Measurements from ENCODE around the gene OR2C1. TPM values are rescaled to one million over a fixed set of nuclear protein-coding genes. Genes with fewer than 3 reads are reported as not detected.

OR2C1 gene
- total RNA-seq, 6 experiments from 2014 or later, result 0.49 TPM; not detected in 5

DNA sequence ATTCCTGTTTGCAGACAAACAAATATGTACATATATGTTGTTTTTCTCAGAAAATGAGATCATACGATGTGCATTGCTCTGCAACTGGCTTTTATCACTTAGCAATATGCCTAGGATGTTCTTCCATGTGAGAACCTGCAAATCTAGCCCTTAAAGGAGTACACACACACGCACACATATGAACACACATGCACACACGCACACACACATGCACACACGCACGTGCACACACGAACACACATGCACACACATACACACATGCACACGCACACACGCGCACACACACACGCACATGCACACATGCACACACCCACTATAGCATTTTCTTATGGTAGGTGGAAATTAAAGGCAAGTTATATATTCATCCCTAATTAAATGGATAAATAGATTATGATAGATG lies 8.1 kb upstream of the OR2C1 start:
- Histone ChIP-seq H3K27ac (no peak overlapping the region), H3K27me3 (no peaks in the 10 kb centered on the region), H3K9me3 (no peaks in the 10 kb centered on the region), H3K36me3 (no peaks in the 10 kb centered on the region), H3K4me1 (no peaks in the 10 kb centered on the region), H3K4me3 (no peak overlapping the region)
- WGBS (ENCODE audit: insufficient coverage, low coverage, low lambda C conversion rate, missing lambda C conversion rate), result 56% methylated on average over 6 of the region's 10 CpGs
- DNase-seq (no peak), ATAC-seq (no peak)
- TF ChIP-seq, protein P1, sequence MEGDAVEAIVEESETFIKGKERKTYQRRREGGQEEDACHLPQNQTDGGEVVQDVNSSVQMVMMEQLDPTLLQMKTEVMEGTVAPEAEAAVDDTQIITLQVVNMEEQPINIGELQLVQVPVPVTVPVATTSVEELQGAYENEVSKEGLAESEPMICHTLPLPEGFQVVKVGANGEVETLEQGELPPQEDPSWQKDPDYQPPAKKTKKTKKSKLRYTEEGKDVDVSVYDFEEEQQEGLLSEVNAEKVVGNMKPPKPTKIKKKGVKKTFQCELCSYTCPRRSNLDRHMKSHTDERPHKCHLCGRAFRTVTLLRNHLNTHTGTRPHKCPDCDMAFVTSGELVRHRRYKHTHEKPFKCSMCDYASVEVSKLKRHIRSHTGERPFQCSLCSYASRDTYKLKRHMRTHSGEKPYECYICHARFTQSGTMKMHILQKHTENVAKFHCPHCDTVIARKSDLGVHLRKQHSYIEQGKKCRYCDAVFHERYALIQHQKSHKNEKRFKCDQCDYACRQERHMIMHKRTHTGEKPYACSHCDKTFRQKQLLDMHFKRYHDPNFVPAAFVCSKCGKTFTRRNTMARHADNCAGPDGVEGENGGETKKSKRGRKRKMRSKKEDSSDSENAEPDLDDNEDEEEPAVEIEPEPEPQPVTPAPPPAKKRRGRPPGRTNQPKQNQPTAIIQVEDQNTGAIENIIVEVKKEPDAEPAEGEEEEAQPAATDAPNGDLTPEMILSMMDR (IDR thresholded peaks at IDR 0.05), result no peak
- no peak for TF ChIP-seq POLR2A (IDR thresholded peaks at IDR 0.05)
- intact Hi-C loops (cut with DNase I), result no loop called here

DNA sequence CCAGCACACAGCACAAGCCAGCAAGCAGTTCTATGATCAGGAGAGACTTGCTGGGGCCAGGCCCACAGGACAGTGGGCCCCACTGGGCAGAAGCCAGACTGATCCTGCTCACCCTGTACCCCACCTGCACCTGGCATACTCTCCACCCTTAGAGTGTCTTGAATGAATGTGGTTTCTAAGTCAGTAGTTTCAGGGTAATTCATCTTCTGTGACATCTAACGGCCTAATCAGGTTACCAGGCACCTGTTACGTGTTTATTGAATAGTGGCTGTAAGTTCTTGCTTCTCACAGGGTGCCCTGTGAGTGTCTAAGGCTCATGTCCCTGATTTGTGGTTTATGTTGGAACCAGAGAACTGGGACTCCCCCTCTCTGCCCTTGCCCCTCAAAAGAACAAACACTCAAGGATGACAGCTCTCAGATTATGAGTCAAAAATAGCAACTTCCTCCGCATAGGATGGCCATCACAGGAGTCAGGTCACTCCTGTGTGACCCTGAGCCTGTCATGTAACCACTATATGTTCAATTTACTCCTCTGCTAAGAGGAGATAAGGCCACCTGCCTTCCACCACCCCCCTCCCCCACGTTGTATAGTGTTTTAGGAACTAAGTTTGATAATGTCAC lies 7.0 kb upstream of the OR2C1 start:
- TF ChIP-seq, protein P1 (IDR thresholded peaks at IDR 0.05), result no peak
- TF ChIP-seq POLR2A (IDR thresholded peaks at IDR 0.05), result no peak
- no peaks in the 10 kb centered on the region for H3K27me3 ChIP-seq
- ATAC-seq (no peak), DNase-seq (no peak)
- H3K4me3 ChIP-seq, result no peak overlapping the region
- 53% methylated on average over 4 of the region's 4 CpGs for WGBS (ENCODE audit: insufficient coverage, low coverage, low lambda C conversion rate, missing lambda C conversion rate)
- intact Hi-C loops (cut with DNase I), result no loop called here
- no peak overlapping the region for H3K27ac ChIP-seq
- H3K9me3 ChIP-seq, result no peaks in the 10 kb centered on the region
- no peaks in the 10 kb centered on the region for H3K4me1 ChIP-seq
- no peaks in the 10 kb centered on the region for H3K36me3 ChIP-seq

DNA sequence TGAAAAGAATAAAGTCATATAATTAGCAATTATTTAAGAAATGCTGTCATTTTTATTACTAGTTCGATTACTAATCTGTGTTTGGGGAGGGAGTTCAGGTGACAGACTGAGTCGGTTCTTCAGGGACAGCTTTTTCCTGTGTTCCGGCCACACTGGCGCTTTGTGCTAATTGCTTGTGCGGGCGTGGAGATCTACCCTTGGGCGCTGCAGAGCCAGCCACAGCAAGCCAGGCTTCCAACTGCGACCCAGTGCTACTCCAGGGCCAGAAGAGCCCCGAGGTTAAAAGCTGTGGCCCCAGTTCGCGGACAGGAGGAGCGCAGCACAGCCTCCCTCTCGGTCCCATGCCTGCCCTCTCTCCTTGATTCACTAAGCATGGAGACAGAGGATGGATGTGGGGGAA lies 6.5 kb upstream of the OR2C1 start:
- TF ChIP-seq, protein P1 (IDR thresholded peaks at IDR 0.05), result no peak
- no peak for TF ChIP-seq POLR2A (IDR thresholded peaks at IDR 0.05)
- DNase-seq, result no peak
- no peak overlapping the region for H3K4me3 ChIP-seq
- H3K36me3 ChIP-seq, result no peaks in the 10 kb centered on the region
- H3K27ac ChIP-seq, result no peak overlapping the region
- no peaks in the 10 kb centered on the region for H3K9me3 ChIP-seq
- no peak for ATAC-seq
- intact Hi-C loops (cut with DNase I), result no loop called here
- H3K4me1 ChIP-seq, result no peaks in the 10 kb centered on the region
- 57% methylated on average over 9 of the region's 13 CpGs for WGBS (ENCODE audit: insufficient coverage, low coverage, low lambda C conversion rate, missing lambda C conversion rate)
- no peaks in the 10 kb centered on the region for H3K27me3 ChIP-seq

DNA sequence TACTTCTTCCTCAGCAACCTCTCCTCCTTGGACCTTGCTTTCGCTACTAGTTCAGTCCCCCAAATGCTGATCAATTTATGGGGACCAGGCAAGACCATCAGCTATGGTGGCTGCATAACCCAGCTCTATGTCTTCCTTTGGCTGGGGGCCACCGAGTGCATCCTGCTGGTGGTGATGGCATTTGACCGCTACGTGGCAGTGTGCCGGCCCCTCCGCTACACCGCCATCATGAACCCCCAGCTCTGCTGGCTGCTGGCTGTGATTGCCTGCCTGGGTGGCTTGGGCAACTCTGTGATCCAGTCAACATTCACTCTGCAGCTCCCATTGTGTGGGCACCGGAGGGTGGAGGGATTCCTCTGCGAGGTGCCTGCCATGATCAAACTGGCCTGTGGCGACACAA lies 429 bp downstream of the OR2C1 start:
- H3K27me3 ChIP-seq, result no peaks in the 10 kb centered on the region
- H3K4me3 ChIP-seq, result no peak overlapping the region
- H3K27ac ChIP-seq, result no peak overlapping the region
- no peaks in the 10 kb centered on the region for H3K4me1 ChIP-seq
- no peaks in the 10 kb centered on the region for H3K9me3 ChIP-seq
- WGBS (ENCODE audit: insufficient coverage, low coverage, low lambda C conversion rate, missing lambda C conversion rate), result 89% methylated on average over 1 of the region's 10 CpGs
- ATAC-seq (no peak), DNase-seq (no peak)
- intact Hi-C loops (cut with DNase I), result no loop called here
- H3K36me3 ChIP-seq, result no peaks in the 10 kb centered on the region
- TF ChIP-seq, protein P1 (IDR thresholded peaks at IDR 0.05), result no peak
- TF ChIP-seq POLR2A (IDR thresholded peaks at IDR 0.05), result no peak

DNA sequence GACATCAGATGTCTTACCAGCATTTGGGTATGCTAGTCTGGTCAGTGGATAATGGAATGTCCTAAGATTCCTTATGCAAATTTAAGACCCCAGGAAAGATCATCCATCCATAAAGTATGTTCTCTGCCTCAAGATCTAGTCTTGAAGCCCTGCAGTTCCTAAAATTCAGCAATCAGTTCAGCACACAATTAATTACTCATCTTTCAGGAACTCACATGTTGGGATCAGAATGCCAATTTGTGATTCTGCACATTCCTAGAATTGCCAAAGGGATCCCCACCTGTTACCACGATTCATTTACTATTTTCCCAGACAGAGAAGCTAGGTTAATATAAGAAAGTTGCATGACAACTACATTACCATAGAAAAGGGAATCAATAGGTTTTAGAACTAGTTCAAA lies 3.2 kb downstream of the OR2C1 start:
- intact Hi-C loops (cut with DNase I), result no loop called here
- H3K9me3 ChIP-seq, result no peaks in the 10 kb centered on the region
- no peaks in the 10 kb centered on the region for H3K36me3 ChIP-seq
- 0% methylated on average over 1 of the region's 1 CpG for WGBS (ENCODE audit: insufficient coverage, low coverage, low lambda C conversion rate, missing lambda C conversion rate)
- no peak for ATAC-seq
- H3K4me1 ChIP-seq, result no peaks in the 10 kb centered on the region
- no peak overlapping the region for H3K27ac ChIP-seq
- DNase-seq, result no peak
- TF ChIP-seq, protein P1 (IDR thresholded peaks at IDR 0.05), result no peak
- no peak for TF ChIP-seq POLR2A (IDR thresholded peaks at IDR 0.05)
- H3K27me3 ChIP-seq, result no peaks in the 10 kb centered on the region
- no peak overlapping the region for H3K4me3 ChIP-seq

Measured in right lobe of liver (tissue), 6 donors.